Measurements from ENCODE around the gene CT47B1.
"Not testable (repeated sequence)": the region's sequence is repeated elsewhere in the genome, so short reads cannot be mapped to it uniquely, and the experiment has no call there.

CT47B1 gene

GRCh38 chrX:120875766-120876165, at the start of gene CT47B1:
Gene CT47B1, minus strand, starts transcription at chrX:120875866. Its CDS starts 196 bp downstream, at chrX:120875670.
- DNase-seq, result not testable (repeated sequence)

DNA sequence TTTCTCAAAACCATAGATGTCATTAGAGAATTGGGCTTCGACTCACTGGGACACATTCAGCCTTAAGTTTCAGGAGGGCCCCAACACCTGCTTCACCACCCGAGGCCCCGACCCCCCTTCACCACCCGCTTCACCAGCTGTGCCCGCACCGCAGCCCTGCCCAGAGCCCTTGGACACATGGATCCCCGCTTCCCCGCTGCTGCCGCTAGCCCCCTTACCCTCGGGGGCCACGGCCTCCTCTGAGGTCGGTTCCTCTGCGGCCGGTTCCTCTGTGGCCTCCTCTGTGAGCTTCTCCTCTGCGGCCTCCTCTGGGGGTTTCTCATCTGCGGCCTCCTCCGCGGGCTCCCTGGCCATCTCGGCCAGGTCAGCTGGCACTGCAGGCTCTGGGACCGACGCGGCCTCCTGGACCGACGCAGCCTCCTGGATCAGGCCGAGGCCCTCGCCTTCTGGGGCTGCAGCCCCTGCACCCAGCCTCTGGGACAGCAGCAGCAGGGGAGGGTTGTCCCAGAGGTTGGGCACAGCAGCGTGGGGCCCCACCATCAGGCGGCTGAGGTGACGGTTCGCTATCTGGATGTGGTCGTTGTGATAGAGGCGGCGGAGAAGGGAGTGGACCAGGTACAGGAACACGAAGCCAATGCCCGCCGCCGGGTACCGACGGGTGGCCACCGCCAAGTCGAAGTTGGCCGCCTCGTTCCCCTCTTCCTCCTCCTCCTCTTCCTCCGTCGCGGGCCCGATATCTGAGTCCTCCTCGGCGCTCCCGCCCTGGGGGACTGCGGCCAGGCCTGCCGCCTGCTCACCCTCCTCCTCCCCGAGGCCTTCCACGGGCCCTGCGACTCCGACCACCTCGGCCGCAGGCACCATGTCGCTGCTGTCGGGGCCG, 748 bp downstream of the CT47B1 start:
- DNase-seq, result no peak

DNA sequence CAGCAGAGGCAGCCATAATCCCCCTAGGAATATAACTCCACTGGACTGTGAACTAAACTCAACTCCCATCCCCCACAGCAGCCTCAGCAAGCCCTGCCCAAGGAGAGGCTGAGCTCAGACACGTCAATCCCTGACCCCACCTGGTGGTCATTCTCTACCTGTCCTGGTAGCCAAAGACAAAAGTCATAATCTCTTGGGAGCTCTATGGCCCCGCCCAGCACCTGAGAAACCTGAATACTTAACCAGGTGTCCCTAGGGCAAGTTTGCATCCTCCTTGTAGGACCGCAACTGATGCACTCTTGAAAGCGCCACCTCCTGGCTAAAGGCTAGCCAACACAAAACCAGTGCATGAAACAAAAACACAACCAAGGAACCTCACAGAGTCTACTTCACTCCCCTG, 18.4 kb downstream of the CT47B1 start:
- DNase-seq, result no peak

- DNase-seq, result no peak
Observed at GRCh38 chrX:120840827-120841226, 34.8 kb downstream of the CT47B1 start.

DNA sequence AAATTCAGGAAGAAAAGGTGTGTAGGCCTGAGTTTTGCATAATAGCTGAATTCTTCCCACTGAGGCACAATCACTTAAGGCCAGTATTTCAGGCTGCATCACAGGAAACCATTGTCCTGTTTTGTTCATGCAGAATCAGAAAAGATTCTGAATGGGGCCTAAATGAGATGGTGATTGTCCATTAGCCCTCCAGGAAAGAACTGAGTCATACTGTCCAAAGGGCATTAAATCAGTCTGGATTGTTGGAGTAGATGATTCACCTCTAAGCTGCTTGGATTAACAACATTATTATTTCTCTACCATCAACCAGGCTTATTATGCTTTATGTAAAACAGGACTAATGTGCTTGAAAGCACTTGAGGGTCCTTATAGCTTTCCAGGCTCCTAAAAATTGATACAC, 36.2 kb downstream of the CT47B1 start:
- DNase-seq, result no peak

DNA sequence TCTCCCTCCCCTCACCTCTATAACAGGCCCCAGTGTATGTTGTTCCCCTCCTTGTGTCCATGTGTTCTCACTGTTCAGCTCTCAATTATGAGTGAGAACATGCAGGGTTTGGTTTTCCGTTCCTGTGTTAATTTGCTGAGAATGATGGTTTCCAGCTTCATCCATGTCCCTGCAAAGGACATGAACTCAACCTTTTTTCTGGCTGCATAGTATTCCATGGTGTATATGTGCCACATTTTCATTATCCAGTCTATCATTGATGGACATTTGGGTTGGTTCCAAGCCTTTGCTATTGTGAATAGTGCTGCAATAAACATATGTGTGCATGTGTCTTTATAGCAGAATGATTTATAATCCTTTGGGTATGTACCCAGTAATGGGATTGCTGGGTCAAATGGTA, 48.5 kb downstream of the CT47B1 start:
- DNase-seq, result not testable (repeated sequence)

- DNase-seq, result no peak
Observed at GRCh38 chrX:120825146-120825545, 50.5 kb downstream of the CT47B1 start.

DNA sequence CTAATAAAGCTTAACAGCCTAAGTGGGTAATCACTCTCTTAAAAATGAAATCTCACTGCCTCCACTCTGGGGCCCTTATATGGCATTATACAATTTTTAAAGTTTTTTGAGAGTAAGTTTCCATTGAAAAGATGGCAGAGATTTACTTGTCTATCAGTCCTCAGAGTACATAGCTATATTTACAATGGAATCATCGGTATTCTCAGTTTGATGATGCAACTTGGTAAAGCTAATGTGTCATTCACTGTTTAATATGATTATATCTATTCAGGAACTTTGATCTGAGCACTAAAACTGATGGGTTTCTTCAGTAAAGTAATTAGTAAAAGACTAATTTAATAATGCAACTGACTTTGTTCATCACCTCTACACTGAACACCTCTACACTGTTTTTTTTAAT, 51.6 kb downstream of the CT47B1 start:
- no peak for DNase-seq

DNA sequence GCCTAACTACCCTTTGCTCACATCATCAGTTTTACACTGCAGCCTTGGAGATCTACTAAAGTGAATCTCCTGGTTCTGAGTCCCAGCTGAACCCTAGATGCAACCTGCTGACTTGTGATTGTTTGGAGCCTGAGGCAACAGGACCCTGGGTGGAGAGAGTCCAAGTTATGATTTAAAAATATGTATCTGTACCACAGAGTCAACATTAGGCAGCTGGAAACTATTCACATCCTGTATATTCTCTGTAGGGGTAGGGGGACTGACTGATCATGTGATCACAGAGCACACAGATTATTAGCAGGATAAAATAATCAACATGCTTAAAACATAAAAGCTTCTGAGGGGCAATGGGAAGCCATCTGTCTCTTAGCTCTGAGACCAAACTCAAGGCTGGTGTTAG, 52.1 kb downstream of the CT47B1 start:
- DNase-seq, result no peak
